ENCODE results near the gene BOD1L1. TPM values are rescaled to one million over a fixed set of nuclear protein-coding genes. Genes with fewer than 3 reads are reported as not detected.
A peak's percentile ranks its signal among the peaks of the same experiment; 100 is the strongest.

The BOD1L1 gene
- total and polyA plus RNA-seq, 5 donors, result 14.0 to 24.7 (median 23.1) TPM

DNA sequence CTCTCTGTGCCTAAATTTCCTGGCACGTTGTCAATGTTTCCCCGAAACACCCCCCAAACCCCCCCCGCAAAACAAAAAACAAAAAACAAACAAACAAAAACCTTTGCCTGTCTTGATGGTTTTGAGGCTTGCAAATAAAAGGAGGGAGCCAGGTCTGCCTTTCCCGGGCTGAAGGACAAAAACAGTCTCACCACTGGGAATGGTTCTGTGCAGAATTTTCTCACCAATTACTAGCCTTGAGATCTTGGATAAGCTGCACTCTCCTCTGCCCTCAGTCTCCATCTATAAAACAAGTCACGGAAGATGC, 98.8 kb downstream of the BOD1L1 start:
- Histone ChIP-seq H3K27me3 (ENCODE audit: control insufficient read depth, insufficient read depth) (no peaks in the 10 kb centered on the region), H3K27ac (ENCODE audit: low read length) (no peak overlapping the region), H3K4me1 (ENCODE audit: control insufficient read depth, insufficient read depth, low read length) (no peaks in the 10 kb centered on the region), H3K4me3 (ENCODE audit: low read length) (no peak overlapping the region), H3K9me3 (ENCODE audit: control insufficient read depth, low read length) (peaks cover 13% of the 10 kb centered on the region)
- intact Hi-C loops (cut with DNase I), result no loop called here
- ATAC-seq, result no peak
- 9% methylated on average over 5 of the region's 5 CpGs for WGBS
- no peak for DNase-seq

GRCh38 chr4:13527981-13528820, 99.3 kb downstream of the BOD1L1 start:
- peaks cover 14% of the 10 kb centered on the region for H3K9me3 ChIP-seq (ENCODE audit: control insufficient read depth, low read length)
- intact Hi-C loops (cut with DNase I), result no loop called here
- no peak for DNase-seq
- ATAC-seq, result no peak
- H3K4me3 ChIP-seq (ENCODE audit: low read length), result no peak overlapping the region
- no peaks in the 10 kb centered on the region for H3K4me1 ChIP-seq (ENCODE audit: control insufficient read depth, insufficient read depth, low read length)
- no peak overlapping the region for H3K27ac ChIP-seq (ENCODE audit: low read length)
- 4% methylated on average over 35 of the region's 35 CpGs for WGBS
- H3K27me3 ChIP-seq (ENCODE audit: control insufficient read depth, insufficient read depth), result no peaks in the 10 kb centered on the region

DNA sequence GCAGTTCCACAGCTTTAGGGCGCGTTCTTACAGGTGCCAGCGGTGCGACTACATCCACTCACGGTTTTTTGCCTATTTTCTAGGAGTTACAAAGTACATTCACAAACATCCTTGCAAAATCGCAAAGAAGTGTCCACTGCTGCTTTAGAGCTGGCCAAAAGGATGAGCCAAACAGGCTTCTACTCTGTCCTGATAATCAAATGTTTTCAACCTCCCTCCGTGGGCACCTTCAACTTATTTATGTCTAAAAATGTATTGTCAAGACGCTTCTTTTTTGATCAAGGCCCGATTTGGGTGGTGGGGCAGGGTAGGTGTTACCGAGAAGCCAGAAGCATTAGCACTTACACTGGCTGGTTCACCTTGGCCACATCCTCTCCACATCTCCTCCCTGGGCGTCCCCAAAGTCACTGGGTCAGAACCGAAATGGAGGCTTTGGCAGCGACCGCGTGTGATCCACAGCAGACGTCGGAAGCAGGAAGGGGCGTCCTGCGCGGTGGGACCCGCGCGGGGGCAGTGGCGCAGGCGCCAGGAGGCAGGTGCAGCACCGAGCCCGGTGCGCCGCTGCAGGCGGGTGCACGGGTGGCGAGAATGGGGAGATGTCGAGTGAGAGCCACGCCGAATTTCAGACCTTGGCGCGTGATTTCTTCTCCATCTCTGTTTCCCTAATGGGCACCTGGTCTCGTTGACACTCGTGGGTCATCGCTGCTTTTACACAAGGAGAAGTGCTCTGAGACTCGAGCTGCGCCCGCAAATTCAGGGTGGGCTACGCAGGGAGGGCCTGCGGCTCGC, 100.1 kb downstream of the BOD1L1 start:
- no peak overlapping the region for H3K4me3 ChIP-seq (ENCODE audit: low read length)
- H3K4me1 ChIP-seq (ENCODE audit: control insufficient read depth, insufficient read depth, low read length), result no peaks in the 10 kb centered on the region
- peaks cover 14% of the 10 kb centered on the region for H3K9me3 ChIP-seq (ENCODE audit: control insufficient read depth, low read length)
- ATAC-seq (no peak), DNase-seq (no peak)
- intact Hi-C loops (cut with DNase I), result no loop called here
- no peaks in the 10 kb centered on the region for H3K27me3 ChIP-seq (ENCODE audit: control insufficient read depth, insufficient read depth)
- H3K27ac ChIP-seq (ENCODE audit: low read length), result no peak overlapping the region
- WGBS, result 2% methylated on average over 46 of the region's 46 CpGs

DNA sequence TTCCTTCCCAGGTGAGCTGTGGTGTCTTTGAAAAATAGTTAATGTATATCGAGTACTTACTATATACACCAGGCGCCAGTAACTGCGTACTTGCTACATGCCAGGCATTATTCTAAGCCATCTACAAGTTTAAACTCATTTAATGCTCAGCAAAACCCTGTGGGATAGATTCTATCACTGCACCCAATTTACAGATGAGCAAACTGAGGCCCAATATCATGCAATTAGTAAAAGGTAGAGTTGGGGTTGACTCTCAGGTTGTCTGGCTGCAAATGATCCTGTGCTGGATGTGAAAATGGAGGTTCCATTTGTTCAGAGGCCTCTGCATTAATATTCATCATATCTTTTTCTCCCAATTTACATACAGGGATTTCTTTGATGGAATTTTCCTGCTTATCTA, 100.9 kb downstream of the BOD1L1 start:
- ATAC-seq, result no peak
- 42% methylated on average over 3 of the region's 3 CpGs for WGBS

DNA sequence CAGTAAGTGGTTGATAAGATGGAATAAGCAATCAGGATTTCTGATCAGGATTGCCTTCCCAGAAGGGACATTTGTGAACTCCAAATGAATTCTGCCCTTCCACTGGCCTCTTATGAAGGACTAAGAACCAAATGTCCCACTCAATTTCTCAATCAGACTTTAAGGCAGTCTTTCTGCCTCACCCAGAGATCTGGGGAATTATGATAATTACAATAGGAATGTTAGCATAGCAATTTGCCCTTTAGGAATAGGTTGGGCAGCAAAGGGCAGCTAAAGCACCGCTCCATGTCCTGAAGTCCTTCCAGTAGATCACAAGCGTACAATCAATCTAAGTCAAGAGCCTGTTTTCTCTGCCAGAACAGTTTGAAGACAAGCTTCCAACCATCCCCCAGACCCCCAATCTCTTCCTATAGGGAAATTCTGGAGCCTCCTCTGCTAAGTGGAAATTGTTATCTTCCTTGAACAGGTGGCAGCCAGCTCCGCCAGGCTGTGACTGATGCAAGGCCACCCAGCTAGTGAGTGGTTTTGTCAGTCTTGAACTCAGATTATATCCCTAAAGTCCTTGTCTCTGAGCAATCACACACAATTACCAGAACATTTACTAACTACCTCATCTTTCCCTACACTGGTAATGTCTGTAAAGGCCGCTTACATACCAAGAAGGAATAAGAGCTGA, 101.8 kb downstream of the BOD1L1 start:
- DNase-seq, result no peak
- Histone ChIP-seq H3K4me3 (ENCODE audit: low read length) (no peak overlapping the region), H3K4me1 (ENCODE audit: control insufficient read depth, insufficient read depth, low read length) (no peaks in the 10 kb centered on the region), H3K27ac (ENCODE audit: low read length) (no peak overlapping the region), H3K9me3 (ENCODE audit: control insufficient read depth, low read length) (peaks cover 14% of the 10 kb centered on the region), H3K27me3 (ENCODE audit: control insufficient read depth, insufficient read depth) (no peaks in the 10 kb centered on the region)
- intact Hi-C loops (cut with DNase I), result no loop called here
- 44% methylated on average over 4 of the region's 4 CpGs for WGBS
- no peak for ATAC-seq

More for the DNA sequence above, 100.9 kb downstream of the BOD1L1 start:
- Histone ChIP-seq H3K9me3 (ENCODE audit: control insufficient read depth, low read length) (peaks cover 14% of the 10 kb centered on the region), H3K4me1 (ENCODE audit: control insufficient read depth, insufficient read depth, low read length) (no peaks in the 10 kb centered on the region), H3K27me3 (ENCODE audit: control insufficient read depth, insufficient read depth) (no peaks in the 10 kb centered on the region), H3K4me3 (ENCODE audit: low read length) (no peak overlapping the region), H3K27ac (ENCODE audit: low read length) (no peak overlapping the region)
- intact Hi-C loops (cut with DNase I), result no loop called here
- no peak for DNase-seq

DNA sequence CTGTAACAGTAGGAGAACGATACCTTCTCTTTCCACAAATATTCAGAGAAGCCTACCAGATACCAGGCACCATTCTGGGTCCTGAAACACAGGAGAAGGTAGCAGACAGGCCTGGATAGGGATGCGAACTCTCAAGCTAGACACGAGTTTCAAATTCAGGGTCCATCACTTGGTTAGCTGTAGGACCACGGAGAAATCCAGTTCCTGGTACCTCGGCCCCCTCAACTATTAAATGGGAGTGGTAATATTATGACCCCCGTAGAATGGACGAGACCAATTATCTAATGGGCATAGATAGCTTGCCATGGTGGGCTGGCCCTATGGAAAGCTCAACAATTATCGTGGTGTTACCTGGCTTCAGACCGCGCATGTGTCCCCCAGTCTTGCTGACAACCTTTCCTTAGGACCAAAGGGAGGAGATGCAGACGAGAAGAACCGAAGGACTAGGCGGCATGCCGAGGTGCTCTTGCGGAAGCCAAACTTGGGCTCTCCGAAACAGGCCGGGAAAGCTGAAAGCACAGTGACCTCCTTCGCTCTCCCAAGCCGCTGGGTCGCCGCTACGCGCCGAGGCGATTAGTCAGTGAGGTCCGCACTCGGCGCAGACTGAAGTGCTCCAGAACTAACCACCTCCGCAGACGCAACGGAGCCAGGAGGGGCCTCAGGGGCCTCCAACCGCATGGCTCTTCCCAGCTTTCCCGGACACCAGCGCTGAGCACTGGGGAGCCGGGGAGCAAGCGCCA, 102.9 kb downstream of the BOD1L1 start:
- intact Hi-C loops (cut with DNase I), result no loop called here
- Histone ChIP-seq H3K27ac (ENCODE audit: low read length) (no peak overlapping the region), H3K9me3 (ENCODE audit: control insufficient read depth, low read length) (peaks cover 14% of the 10 kb centered on the region), H3K4me1 (ENCODE audit: control insufficient read depth, insufficient read depth, low read length) (no peaks in the 10 kb centered on the region), H3K27me3 (ENCODE audit: control insufficient read depth, insufficient read depth) (no peaks in the 10 kb centered on the region), H3K4me3 (ENCODE audit: low read length) (no peak overlapping the region)
- ATAC-seq (no peak), DNase-seq (no peak)
- WGBS, result 10% methylated on average over 36 of the region's 36 CpGs

- WGBS, result 13% methylated on average over 59 of the region's 59 CpGs
- Histone ChIP-seq H3K4me3 (ENCODE audit: low read length) (no peak overlapping the region), H3K27ac (ENCODE audit: low read length) (no peak overlapping the region), H3K4me1 (ENCODE audit: control insufficient read depth, insufficient read depth, low read length) (no peaks in the 10 kb centered on the region), H3K9me3 (ENCODE audit: control insufficient read depth, low read length) (peaks cover 14% of the 10 kb centered on the region), H3K27me3 (ENCODE audit: control insufficient read depth, insufficient read depth) (no peaks in the 10 kb centered on the region)
- ATAC-seq, result no peak
- DNase-seq, result no peak
- intact Hi-C loops (cut with DNase I), result no loop called here
Observed at GRCh38 chr4:13523591-13524503, 103.7 kb downstream of the BOD1L1 start.

DNA sequence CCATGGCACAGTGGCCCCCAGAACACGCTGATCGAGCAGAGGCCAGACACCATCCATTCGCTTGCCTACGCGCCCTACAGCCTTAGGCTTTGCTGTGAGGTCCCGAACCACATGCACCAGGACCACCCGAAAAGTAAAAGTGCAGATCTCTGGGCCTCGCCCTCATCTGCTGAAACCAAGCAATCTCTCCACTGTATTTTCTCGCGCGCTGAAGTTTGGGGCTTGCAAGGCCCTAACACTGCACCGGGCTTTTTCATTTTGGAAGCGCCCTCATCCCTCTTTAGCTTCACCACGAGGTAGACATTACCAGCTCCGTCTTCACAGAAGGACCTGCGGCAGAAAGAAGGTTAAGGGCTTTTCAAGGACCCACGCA, 104.4 kb downstream of the BOD1L1 start:
- Histone ChIP-seq H3K27me3 (ENCODE audit: control insufficient read depth, insufficient read depth) (no peaks in the 10 kb centered on the region), H3K4me3 (ENCODE audit: low read length) (no peak overlapping the region)
- no peak for DNase-seq

GRCh38 chr4:13522282-13523104, 105.0 kb downstream of the BOD1L1 start:
- no peak overlapping the region for H3K27ac ChIP-seq (ENCODE audit: low read length)
- WGBS, result 4% methylated on average over 49 of the region's 49 CpGs
- DNase-seq (no peak), ATAC-seq (peak in 1 of 2 donors; percentile 16)
- intact Hi-C loops (cut with DNase I), result no loop called here
- no peak overlapping the region for H3K4me3 ChIP-seq (ENCODE audit: low read length)
- H3K27me3 ChIP-seq (ENCODE audit: control insufficient read depth, insufficient read depth), result no peaks in the 10 kb centered on the region
- no peaks in the 10 kb centered on the region for H3K4me1 ChIP-seq (ENCODE audit: control insufficient read depth, insufficient read depth, low read length)
- peaks cover 14% of the 10 kb centered on the region for H3K9me3 ChIP-seq (ENCODE audit: control insufficient read depth, low read length)

More for the DNA sequence above, 104.4 kb downstream of the BOD1L1 start:
- Histone ChIP-seq H3K4me1 (ENCODE audit: control insufficient read depth, insufficient read depth, low read length) (no peaks in the 10 kb centered on the region), H3K27ac (ENCODE audit: low read length) (no peak overlapping the region), H3K9me3 (ENCODE audit: control insufficient read depth, low read length) (peaks cover 14% of the 10 kb centered on the region)
- no peak for ATAC-seq
- intact Hi-C loops (cut with DNase I), result no loop called here
- 8% methylated on average over 17 of the region's 17 CpGs for WGBS

All from right cardiac atrium (tissue), 5 donors.